ENCODE measurements around the gene UTP14C. TPM values are rescaled to one million over a fixed set of nuclear protein-coding genes. Genes with fewer than 3 reads are reported as not detected.
"Not testable (repeated sequence)": the region's sequence is repeated elsewhere in the genome, so short reads cannot be mapped to it uniquely, and the experiment has no call there.

UTP14C gene
- total RNA-seq, 2 experiments from 2014 or later = 8.5 to 10.5 TPM

DNA sequence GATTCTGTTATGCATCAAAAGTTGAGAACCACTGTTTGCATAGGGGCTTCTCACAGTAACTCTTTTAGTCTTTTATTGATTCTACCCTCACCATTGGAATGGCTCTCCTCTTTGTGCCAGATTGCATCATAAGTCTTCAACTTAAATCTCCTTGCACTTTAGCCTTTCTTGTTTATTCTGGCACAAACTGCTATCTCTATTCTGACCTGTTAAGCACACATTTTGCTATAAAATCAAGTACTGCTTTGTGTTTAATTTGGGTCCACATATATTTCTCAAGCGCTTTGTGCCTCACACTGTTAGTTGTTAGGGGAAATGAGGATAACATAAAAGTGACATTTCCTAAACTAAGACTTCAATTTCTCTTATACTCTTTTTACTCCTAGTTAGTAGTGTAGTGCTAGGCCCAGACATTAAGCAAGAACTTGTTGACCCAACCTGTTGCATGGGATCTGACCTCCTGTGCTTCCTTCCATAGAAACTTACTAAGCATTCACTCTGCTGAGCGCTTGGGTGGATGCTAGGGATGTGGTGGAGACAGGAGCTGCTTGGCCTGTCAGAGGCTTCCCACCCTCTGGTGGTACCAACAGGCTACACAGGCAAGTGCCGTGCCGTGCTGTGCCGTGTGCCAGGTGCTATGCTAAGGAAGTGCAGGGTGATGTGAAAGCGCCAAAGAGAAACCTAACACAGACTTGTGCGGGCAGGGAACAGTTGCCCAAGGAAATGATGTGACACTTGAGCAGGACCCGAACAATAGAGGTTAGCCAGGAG, 1.2 kb downstream of the UTP14C start:
- no peaks in the 10 kb centered on the region for H3K27me3 Mint-ChIP-seq (ENCODE audit: low read depth)
- H3K27ac Mint-ChIP-seq = no peak overlapping the region
- ChIA-PET CTCF (no interaction called here), POLR2A (no interaction called here)
- no peak overlapping the region for H3K4me3 Mint-ChIP-seq
- DNase-seq = no peak
- ATAC-seq = no peak
- H3K36me3 Mint-ChIP-seq (ENCODE audit: low read depth) = peaks cover 71% of the 10 kb centered on the region
- H3K9me3 Mint-ChIP-seq (ENCODE audit: insufficient read depth) = no peaks in the 10 kb centered on the region
- peaks cover 4% of the 10 kb centered on the region for H3K4me1 Mint-ChIP-seq (ENCODE audit: low read depth)

GRCh38 chr13:52026246-52026626, 1.7 kb downstream of the UTP14C start:
- Mint-ChIP-seq H3K27me3 (ENCODE audit: low read depth) (no peaks in the 10 kb centered on the region), H3K4me1 (ENCODE audit: low read depth) (peaks cover 5% of the 10 kb centered on the region), H3K4me3 (no peak overlapping the region), H3K27ac (no peak overlapping the region), H3K9me3 (ENCODE audit: insufficient read depth) (no peaks in the 10 kb centered on the region), H3K36me3 (ENCODE audit: low read depth) (peaks cover 69% of the 10 kb centered on the region)
- no peak for ATAC-seq
- CTCF ChIA-PET = no interaction called here
- POLR2A ChIA-PET = no interaction called here
- DNase-seq = no peak

- Mint-ChIP-seq H3K9me3 (ENCODE audit: insufficient read depth) (no peaks in the 10 kb centered on the region), H3K4me3 (no peak overlapping the region), H3K27ac (no peak overlapping the region), H3K4me1 (ENCODE audit: low read depth) (peaks cover 5% of the 10 kb centered on the region), H3K27me3 (ENCODE audit: low read depth) (no peaks in the 10 kb centered on the region), H3K36me3 (ENCODE audit: low read depth) (peaks cover 60% of the 10 kb centered on the region)
- ChIA-PET CTCF (interaction anchor here (0.7 kb wide), 1 partner anchor 469 kb away, joined by 3 read pairs; no protein-coding TSS in a partner anchor), POLR2A (no interaction called here)
- no peak for DNase-seq
- no peak for ATAC-seq
Measured at GRCh38 chr13:52027832-52028231, 3.3 kb downstream of the UTP14C start.

GRCh38 chr13:52029569-52029968, 5.1 kb downstream of the UTP14C start:
- peaks cover 50% of the 10 kb centered on the region for H3K36me3 Mint-ChIP-seq (ENCODE audit: low read depth)
- DNase-seq (no peak), ATAC-seq (no peak)
- no peak overlapping the region for H3K4me3 Mint-ChIP-seq
- H3K4me1 Mint-ChIP-seq (ENCODE audit: low read depth) = peaks cover 5% of the 10 kb centered on the region
- no peaks in the 10 kb centered on the region for H3K27me3 Mint-ChIP-seq (ENCODE audit: low read depth)
- ChIA-PET CTCF (no interaction called here), POLR2A (no interaction called here)
- H3K27ac Mint-ChIP-seq = no peak overlapping the region
- H3K9me3 Mint-ChIP-seq (ENCODE audit: insufficient read depth) = no peaks in the 10 kb centered on the region

GRCh38 chr13:52030401-52030800, 5.9 kb downstream of the UTP14C start:
- peaks cover 42% of the 10 kb centered on the region for H3K36me3 Mint-ChIP-seq (ENCODE audit: low read depth)
- CTCF ChIA-PET = not testable (repeated sequence)
- POLR2A ChIA-PET = interaction anchor here (0.5 kb wide), 1 partner anchor 20 kb away, joined by 3 read pairs; no protein-coding TSS in a partner anchor

GRCh38 chr13:52033039-52033438, 8.5 kb downstream of the UTP14C start:
- H3K9me3 Mint-ChIP-seq (ENCODE audit: insufficient read depth) = no peaks in the 10 kb centered on the region
- ChIA-PET CTCF (interaction anchor here (1.2 to 1.7 kb wide), 2 partner anchors 17 to 94 kb away, joined by 4 read pairs; no protein-coding TSS in a partner anchor), POLR2A (no interaction called here)
- peaks cover 20% of the 10 kb centered on the region for H3K36me3 Mint-ChIP-seq (ENCODE audit: low read depth)
- no peaks in the 10 kb centered on the region for H3K27me3 Mint-ChIP-seq (ENCODE audit: low read depth)
- H3K4me1 Mint-ChIP-seq (ENCODE audit: low read depth) = peaks cover 5% of the 10 kb centered on the region
- no peak overlapping the region for H3K27ac Mint-ChIP-seq
- no peak for DNase-seq
- no peak for ATAC-seq
- no peak overlapping the region for H3K4me3 Mint-ChIP-seq

More at GRCh38 chr13:52030401-52030800, 5.9 kb downstream of the UTP14C start:
- not testable (repeated sequence) for H3K27me3 Mint-ChIP-seq (ENCODE audit: low read depth); ATAC-seq; H3K4me3 Mint-ChIP-seq; DNase-seq; H3K9me3 Mint-ChIP-seq (ENCODE audit: insufficient read depth); H3K4me1 Mint-ChIP-seq (ENCODE audit: low read depth); H3K27ac Mint-ChIP-seq

DNA sequence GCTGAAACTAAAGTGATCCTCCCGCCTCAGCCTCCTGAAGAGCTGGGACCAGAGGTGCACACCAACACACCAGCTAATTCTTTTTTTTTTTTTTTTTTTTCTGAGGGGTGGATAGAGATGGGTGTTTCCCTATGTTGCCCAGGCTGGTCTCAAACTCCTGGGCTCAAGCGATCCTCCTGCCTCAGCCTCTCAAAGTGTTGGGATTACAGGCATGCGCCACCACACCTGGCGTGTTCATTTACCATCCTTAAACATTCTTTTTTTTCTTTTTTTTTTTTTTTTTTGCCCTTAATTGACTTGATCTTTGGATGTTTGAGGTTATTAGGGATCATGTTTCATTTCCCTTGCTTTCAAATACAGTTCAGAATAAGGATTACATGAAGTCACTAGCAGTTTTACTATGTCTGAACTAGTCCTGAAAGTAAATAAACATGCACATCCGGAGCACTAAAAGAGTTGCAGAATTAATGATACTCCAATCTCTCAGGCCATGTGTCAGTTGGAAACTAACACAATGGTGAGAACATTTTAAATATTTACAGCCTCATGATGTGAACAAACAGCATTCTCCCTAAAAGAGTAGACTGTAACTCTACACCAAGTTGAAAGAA, 10.2 kb downstream of the UTP14C start:
- Mint-ChIP-seq H3K27me3 (ENCODE audit: low read depth) (no peaks in the 10 kb centered on the region), H3K4me3 (no peak overlapping the region), H3K36me3 (ENCODE audit: low read depth) (peaks cover 5% of the 10 kb centered on the region), H3K27ac (no peak overlapping the region), H3K4me1 (ENCODE audit: low read depth) (peaks cover 5% of the 10 kb centered on the region), H3K9me3 (ENCODE audit: insufficient read depth) (no peaks in the 10 kb centered on the region)
- DNase-seq (no peak), ATAC-seq (no peak)
- POLR2A ChIA-PET = no interaction called here
- CTCF ChIA-PET = interaction anchor here (1.7 kb wide), 1 partner anchor 92 kb away, joined by 4 read pairs; no protein-coding TSS in a partner anchor

- peaks cover 2% of the 10 kb centered on the region for H3K36me3 Mint-ChIP-seq (ENCODE audit: low read depth)
Measured at GRCh38 chr13:52036037-52036436, 11.5 kb downstream of the UTP14C start.

GRCh38 chr13:52043675-52044074, 19.2 kb downstream of the UTP14C start:
- H3K36me3 Mint-ChIP-seq (ENCODE audit: low read depth) = peaks cover 2% of the 10 kb centered on the region
- ChIA-PET CTCF (no interaction called here), POLR2A (no interaction called here)
- no peak for DNase-seq
- peaks cover 10% of the 10 kb centered on the region for H3K9me3 Mint-ChIP-seq (ENCODE audit: insufficient read depth)
- peaks cover 2% of the 10 kb centered on the region for H3K27me3 Mint-ChIP-seq (ENCODE audit: low read depth)
- no peaks in the 10 kb centered on the region for H3K4me1 Mint-ChIP-seq (ENCODE audit: low read depth)
- no peak overlapping the region for H3K27ac Mint-ChIP-seq
- no peak overlapping the region for H3K4me3 Mint-ChIP-seq
- no peak for ATAC-seq

More at GRCh38 chr13:52036037-52036436, 11.5 kb downstream of the UTP14C start:
- CTCF ChIA-PET = no interaction called here
- H3K9me3 Mint-ChIP-seq (ENCODE audit: insufficient read depth) = peaks cover 5% of the 10 kb centered on the region
- no peak for DNase-seq
- POLR2A ChIA-PET = no interaction called here
- H3K4me3 Mint-ChIP-seq = no peak overlapping the region
- H3K27me3 Mint-ChIP-seq (ENCODE audit: low read depth) = no peaks in the 10 kb centered on the region
- no peak overlapping the region for H3K27ac Mint-ChIP-seq
- ATAC-seq = no peak
- no peaks in the 10 kb centered on the region for H3K4me1 Mint-ChIP-seq (ENCODE audit: low read depth)

GRCh38 chr13:52047463-52047862, 23.0 kb downstream of the UTP14C start:
- ChIA-PET CTCF (no interaction called here), POLR2A (no interaction called here)
- no peaks in the 10 kb centered on the region for H3K9me3 Mint-ChIP-seq (ENCODE audit: insufficient read depth)
- no peaks in the 10 kb centered on the region for H3K4me1 Mint-ChIP-seq (ENCODE audit: low read depth)
- H3K36me3 Mint-ChIP-seq (ENCODE audit: low read depth) = no peaks in the 10 kb centered on the region
- H3K27ac Mint-ChIP-seq = no peak overlapping the region
- no peak overlapping the region for H3K4me3 Mint-ChIP-seq
- peaks cover 2% of the 10 kb centered on the region for H3K27me3 Mint-ChIP-seq (ENCODE audit: low read depth)
- no peak for ATAC-seq
- no peak for DNase-seq

DNA sequence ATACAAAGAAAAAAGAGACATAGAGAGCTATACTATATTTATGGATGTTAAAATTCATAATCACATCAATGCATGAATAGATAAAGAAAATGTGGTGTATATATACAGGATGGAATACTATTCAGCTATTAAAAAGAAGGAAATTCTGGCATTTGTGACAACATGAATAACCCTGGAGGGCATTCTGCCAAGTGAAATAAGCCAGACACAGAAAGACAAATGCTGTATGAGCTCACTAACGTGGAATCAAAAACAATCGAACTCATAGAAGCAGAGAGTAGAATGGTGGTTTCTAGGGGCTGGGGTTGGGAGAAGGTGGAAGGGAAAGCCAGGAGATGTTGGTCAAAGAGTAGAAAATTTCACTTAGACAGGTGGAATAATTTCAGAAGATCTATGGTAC, 24.0 kb downstream of the UTP14C start:
- Mint-ChIP-seq H3K27ac (no peak overlapping the region), H3K4me1 (ENCODE audit: low read depth) (no peaks in the 10 kb centered on the region), H3K36me3 (ENCODE audit: low read depth) (no peaks in the 10 kb centered on the region), H3K27me3 (ENCODE audit: low read depth) (peaks cover 2% of the 10 kb centered on the region), H3K9me3 (ENCODE audit: insufficient read depth) (no peaks in the 10 kb centered on the region), H3K4me3 (no peak overlapping the region)
- DNase-seq = no peak
- ATAC-seq = no peak
- ChIA-PET CTCF (no interaction called here), POLR2A (no interaction called here)

DNA sequence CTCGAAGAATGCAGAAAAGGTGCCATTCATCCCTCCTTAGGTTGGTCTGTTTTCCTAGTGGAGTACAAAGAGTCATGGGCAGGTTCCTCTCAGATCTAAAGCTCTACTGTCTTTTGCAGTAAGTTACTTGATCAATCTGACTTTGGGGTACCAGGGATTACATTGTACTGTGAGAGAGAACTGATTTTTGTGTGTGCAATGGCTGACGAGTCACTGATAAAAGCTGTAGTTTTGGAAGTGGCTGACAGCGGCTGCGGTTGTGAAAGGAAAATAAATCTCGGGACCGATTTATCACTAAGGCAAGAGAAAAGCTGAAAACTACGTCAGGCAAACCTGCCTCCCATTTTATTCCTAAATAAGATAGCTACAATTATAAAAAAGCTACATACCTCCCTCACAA, 26.9 kb downstream of the UTP14C start:
- POLR2A ChIA-PET = interaction anchor here (0.6 kb wide), 1 partner anchor 21 kb away, joined by 3 read pairs; no protein-coding TSS in a partner anchor
- no peak overlapping the region for H3K4me3 Mint-ChIP-seq
- H3K36me3 Mint-ChIP-seq (ENCODE audit: low read depth) = no peaks in the 10 kb centered on the region
- ATAC-seq (no peak), DNase-seq (no peak)
- no peak overlapping the region for H3K27ac Mint-ChIP-seq
- no peaks in the 10 kb centered on the region for H3K9me3 Mint-ChIP-seq (ENCODE audit: insufficient read depth)
- H3K4me1 Mint-ChIP-seq (ENCODE audit: low read depth) = no peaks in the 10 kb centered on the region
- CTCF ChIA-PET = no interaction called here
- H3K27me3 Mint-ChIP-seq (ENCODE audit: low read depth) = peaks cover 2% of the 10 kb centered on the region
